ENCODE measurements around the gene ROBO1. TPM values are rescaled to one million over a fixed set of nuclear protein-coding genes. Genes with fewer than 3 reads are reported as not detected.

The ROBO1 gene
- total RNA-seq, 2 donors from 2014 or later: not detected

DNA sequence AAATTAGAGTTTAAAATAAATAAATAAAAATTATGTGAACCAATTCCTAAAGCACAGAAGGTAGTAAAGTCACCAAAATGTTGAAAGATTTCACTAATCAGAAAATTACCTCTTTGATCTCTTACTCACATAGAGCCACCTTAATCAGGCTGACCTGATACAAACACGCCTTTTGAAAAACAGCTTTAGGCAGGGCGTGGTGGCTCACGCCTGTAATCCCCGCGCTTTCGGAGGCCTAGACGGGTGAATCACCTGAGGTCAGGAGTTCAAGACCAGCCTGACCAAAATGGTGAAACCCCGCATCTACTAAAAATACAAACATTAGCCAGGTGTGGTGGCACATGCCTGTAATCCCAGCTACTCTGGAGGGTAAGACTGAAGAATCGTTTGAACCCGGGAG lies 1197.3 kb downstream of the ROBO1 start:
- DNase-seq (no peak), ATAC-seq (no peak)
- H3K4me1 Mint-ChIP-seq: no peaks in the 10 kb centered on the region
- H3K27ac Mint-ChIP-seq: no peak overlapping the region
- H3K9me3 ChIP-seq (ENCODE audit: control insufficient read depth, low read length, poor library complexity, severe bottlenecking): no peaks in the 10 kb centered on the region
- H3K36me3 Mint-ChIP-seq (ENCODE audit: low read depth): no peaks in the 10 kb centered on the region
- no peaks in the 10 kb centered on the region for H3K27me3 Mint-ChIP-seq
- no peak overlapping the region for H3K4me3 Mint-ChIP-seq

GRCh38 chr3:78569804-78570203 lies 1198.0 kb downstream of the ROBO1 start:
- ATAC-seq: no peak
- no peak for DNase-seq
- Mint-ChIP-seq H3K36me3 (ENCODE audit: low read depth) (no peaks in the 10 kb centered on the region), H3K4me3 (no peak overlapping the region), H3K27ac (no peak overlapping the region), H3K27me3 (no peaks in the 10 kb centered on the region), H3K4me1 (no peaks in the 10 kb centered on the region)
- no peaks in the 10 kb centered on the region for H3K9me3 ChIP-seq (ENCODE audit: control insufficient read depth, low read length, poor library complexity, severe bottlenecking)

GRCh38 chr3:78565712-78566111 lies 1202.1 kb downstream of the ROBO1 start:
- H3K27me3 Mint-ChIP-seq: no peaks in the 10 kb centered on the region
- no peak overlapping the region for H3K27ac Mint-ChIP-seq
- H3K9me3 ChIP-seq (ENCODE audit: control insufficient read depth, low read length, poor library complexity, severe bottlenecking): no peaks in the 10 kb centered on the region
- no peak for ATAC-seq
- no peaks in the 10 kb centered on the region for H3K4me1 Mint-ChIP-seq
- no peaks in the 10 kb centered on the region for H3K36me3 Mint-ChIP-seq (ENCODE audit: low read depth)
- H3K4me3 Mint-ChIP-seq: no peak overlapping the region
- DNase-seq: no peak

DNA sequence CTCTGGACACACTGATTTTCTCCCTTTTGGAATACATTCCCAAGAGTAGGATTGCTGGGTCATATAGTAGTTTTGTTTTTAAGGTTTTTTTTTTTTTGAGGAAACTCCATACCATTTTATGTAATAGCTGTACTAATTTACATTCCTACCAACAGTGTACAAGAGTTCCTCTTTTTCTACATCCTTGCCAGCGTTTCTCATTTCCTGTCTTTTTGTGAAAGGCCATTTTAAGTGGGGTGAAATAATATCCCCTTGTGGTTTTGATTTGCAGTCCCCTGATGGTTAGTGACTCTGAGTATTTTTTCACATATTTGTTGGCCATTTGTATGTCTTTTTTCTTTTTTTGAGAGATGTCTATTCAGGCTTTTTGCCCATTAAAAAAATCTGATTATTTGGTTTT lies 1205.5 kb downstream of the ROBO1 start:
- H3K4me3 Mint-ChIP-seq: no peak overlapping the region
- no peaks in the 10 kb centered on the region for H3K27me3 Mint-ChIP-seq
- DNase-seq: no peak
- ATAC-seq: no peak
- no peaks in the 10 kb centered on the region for H3K9me3 ChIP-seq (ENCODE audit: control insufficient read depth, low read length, poor library complexity, severe bottlenecking)
- no peaks in the 10 kb centered on the region for H3K4me1 Mint-ChIP-seq
- H3K36me3 Mint-ChIP-seq (ENCODE audit: low read depth): no peaks in the 10 kb centered on the region
- H3K27ac Mint-ChIP-seq: no peak overlapping the region
